ENCODE results near the gene CEP104.
A peak's percentile ranks its signal among the peaks of the same experiment; 100 is the strongest.

CEP104 gene

GRCh38 chr1:3893190-3893589 lies 36.2 kb upstream of the CEP104 start:
- DNase-seq = no peak

GRCh38 chr1:3892748-3893147 lies 35.7 kb upstream of the CEP104 start:
- DNase-seq = no peak

GRCh38 chr1:3891329-3891865 lies 34.4 kb upstream of the CEP104 start:
- DNase-seq = no peak

DNA sequence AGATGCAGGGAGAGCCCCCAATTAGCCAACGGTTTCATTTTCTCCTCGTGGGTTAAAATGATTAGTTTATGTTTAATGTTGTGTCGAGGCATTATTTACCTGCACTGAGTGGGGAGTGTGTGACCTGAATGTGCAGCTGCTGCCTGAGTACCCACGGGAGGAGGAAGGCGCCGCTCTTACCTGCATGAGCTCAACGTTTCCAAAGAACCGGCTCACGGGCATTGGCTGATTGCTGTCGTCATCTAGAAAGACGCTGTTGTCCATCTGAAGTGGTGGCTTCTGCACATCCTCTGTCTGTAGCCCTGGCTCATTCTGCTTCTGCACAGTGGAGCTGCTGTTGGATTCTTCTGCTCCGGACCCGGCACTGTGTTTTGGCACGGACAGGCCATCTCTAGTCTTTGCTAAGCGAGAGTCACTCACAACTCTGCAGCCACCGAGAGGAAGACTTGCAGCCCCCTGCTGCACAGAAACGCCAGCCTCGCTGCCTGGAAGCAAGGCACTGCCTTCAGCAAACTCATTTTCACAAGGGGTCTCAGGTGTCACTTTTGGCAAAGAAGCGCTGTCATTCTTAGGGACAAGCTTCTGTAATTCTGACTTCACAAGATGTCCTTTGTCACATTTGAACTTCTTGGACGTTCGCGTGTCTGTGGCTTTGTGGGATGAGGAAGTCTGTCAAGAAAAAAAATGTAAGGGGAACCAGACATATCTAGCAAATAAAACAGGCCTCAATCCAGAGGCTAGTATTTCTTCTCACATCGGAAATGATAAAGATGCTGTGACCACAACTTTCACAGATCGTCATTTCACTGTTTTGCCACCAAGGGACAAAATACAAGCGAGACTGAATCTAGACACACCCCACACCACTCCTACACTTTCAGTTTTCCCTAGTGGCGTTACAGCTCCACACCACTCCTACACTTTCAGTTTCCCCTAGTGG lies 33.6 kb upstream of the CEP104 start:
- no peak for DNase-seq

DNA sequence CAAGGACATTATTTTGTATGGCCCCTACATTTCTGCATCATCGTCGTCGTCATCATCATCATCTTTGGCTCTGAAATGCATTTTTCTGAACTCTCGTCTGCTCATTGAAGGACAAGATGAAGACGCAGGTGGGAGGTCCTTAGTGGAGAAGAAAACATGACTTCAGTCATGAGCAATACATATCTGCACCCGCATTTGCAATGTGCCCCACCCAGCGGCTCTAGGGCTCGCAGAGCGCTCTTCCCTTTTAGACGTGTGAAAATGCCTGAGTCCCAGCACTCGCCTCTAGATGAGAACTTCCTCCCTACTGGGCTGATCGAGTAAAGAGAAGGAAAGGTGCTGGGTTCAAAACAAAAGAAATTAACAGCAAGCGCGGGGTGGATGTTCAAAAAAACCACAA lies 32.9 kb upstream of the CEP104 start:
- DNase-seq = no peak

DNA sequence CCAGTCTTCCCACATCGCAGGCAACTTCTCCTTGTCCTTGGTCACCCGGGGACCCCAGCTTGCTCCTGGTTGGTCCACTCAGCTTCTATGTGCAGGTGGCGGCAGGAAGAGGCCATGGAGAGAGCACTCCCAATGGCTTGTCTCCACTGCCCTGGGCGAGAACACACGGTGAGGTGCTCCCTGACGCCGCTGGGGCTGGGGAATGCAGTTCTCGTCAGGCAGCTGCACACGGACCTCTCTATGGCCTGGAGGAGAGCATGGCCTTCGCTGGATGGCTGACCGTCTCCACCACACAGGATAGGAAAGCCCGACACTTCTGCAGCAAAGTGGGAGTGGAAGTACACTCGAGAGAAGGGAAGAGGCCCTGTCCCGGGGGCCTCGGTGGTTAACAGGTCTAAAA lies 31.3 kb upstream of the CEP104 start:
- no peak for DNase-seq

DNA sequence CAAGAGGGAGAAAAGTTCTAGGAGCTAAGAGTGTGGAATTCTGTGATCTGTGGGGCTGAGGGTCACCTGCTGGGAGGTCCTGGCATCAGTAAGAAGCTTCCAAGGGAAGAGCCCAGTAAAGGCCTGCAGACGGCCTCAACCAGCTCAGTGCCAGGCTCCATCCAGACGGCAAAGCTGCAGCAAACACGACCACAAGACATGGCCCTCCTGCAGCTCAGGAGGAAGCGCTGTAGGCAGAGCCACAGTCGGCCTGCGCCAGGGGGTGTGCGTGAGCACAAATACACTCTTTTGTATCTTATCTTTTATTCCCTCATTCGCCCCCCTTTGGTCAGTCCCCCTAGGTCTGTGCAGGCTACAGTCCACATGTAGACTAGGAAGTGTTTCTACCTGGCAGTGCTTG lies 29.7 kb upstream of the CEP104 start:
- DNase-seq = no peak

DNA sequence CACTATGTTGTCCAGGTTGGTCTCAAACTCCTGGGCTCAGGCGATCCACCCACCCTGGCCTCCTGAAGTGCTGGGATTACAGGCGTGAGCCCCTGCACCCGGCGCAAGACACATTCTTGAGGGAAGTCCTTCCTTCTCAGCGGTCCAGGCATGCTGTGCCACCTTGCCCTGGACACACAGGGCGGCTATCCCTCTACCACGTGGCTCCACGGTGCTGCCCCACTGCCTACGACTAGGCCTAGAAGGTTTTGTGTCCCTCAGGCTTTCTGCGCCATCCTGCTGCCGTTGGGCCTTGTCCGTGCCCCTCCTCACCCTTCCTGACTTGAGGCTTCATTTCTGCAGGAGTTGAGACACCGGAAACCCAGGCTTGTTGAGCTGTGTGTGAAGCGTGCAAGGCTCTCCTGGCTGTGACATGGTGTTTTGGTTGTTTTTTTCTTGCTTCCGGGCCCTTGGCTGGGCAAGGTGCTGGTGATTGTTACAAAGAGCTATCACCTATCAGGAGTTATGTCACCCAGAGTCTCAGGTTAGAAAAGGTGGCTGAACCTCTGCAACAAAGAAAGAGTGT lies 29.2 kb upstream of the CEP104 start:
- DNase-seq = no peak

DNA sequence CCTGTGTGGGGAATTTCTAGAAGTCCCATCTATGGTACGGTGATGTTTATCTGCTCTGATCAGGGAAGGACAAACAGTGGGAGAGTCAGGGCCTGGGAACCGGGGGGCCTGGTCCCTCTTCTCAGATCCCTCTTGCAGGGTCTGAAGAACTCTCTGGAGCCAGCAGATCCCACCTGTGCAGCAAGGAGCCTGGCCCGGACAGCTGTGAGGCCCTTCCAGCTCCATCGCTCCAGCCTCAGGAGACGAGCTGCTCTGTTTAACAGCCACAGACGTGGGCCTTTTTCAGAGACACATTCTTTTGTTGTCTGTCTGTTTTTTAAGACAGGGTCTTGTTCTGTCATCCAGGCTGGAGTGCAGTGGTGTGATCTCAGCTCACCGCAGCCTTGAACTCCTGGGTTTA lies 28.6 kb upstream of the CEP104 start:
- no peak for DNase-seq

GRCh38 chr1:3884966-3885365 lies 28.0 kb upstream of the CEP104 start:
- DNase-seq = no peak

DNA sequence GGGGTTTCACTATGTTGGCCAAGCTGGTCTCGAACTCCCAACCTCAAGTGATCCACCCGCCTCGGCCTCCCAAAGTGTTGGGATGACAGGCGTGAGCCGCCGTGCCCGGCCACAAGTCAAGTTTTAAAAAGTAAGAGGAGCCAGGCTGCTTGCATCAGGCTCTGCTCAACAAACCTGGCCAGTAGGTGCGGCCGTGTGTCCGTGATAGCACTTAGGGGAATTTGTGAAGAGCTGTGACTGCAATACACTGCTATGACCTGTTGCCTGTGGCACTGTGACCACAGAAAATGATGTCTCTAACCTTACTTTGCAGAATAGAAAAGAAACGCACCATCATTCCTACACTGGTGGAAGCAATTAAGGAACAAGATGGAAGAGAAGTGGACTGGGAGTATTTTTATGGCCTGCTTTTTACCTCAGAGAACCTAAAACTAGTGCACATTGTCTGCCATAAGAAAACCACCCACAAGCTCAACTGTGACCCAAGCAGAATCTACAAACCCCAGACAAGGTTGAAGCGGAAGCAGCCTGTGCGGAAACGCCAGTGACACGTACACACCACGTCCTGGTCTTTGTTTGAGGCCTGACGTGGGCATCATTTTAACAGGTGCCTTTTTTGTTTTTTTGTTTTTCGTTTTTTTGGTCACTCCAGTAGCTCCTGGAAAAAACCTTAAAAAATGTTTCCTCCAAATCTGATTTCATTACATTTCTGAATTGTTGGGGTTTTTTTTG lies 26.3 kb upstream of the CEP104 start:
- no peak for DNase-seq

GRCh38 chr1:3881193-3881480 lies 24.1 kb upstream of the CEP104 start:
- no peak for DNase-seq

- DNase-seq = no peak
Measured at GRCh38 chr1:3880429-3881192, 23.6 kb upstream of the CEP104 start.

DNA sequence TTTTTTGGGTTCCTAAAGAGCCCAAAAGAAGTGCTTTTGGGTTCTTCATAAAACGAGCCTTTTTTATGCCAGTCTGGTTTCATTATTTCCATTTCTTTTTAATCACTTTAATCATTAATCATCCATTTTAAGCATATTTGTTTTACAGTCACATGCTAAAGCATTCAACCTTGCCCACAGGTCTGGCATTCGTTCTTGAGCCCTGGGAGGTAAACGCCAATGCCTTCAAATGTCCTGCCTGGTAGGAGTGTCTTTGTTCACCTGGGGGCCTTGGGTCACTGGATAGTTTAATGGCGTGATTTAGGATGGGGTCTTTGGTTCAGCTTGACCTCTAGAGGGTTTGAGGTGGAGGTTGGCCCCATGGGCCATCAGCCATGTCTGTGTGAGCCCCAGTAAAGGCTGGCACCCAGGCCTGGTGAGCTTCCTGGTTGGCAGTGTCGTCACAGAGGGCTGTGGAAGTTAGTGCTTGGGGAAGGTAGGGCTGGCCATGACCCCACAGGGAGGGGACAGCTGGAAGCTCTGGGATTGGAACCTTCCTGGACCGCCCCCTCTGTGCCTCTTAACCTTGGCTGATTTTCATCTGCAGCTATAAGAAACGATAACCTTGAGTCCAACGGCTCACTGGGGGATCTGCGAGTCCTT lies 22.9 kb upstream of the CEP104 start:
- DNase-seq = no peak

GRCh38 chr1:3879099-3879498 lies 22.1 kb upstream of the CEP104 start:
- no peak for DNase-seq

GRCh38 chr1:3876716-3877115 lies 19.7 kb upstream of the CEP104 start:
- no peak for DNase-seq

DNA sequence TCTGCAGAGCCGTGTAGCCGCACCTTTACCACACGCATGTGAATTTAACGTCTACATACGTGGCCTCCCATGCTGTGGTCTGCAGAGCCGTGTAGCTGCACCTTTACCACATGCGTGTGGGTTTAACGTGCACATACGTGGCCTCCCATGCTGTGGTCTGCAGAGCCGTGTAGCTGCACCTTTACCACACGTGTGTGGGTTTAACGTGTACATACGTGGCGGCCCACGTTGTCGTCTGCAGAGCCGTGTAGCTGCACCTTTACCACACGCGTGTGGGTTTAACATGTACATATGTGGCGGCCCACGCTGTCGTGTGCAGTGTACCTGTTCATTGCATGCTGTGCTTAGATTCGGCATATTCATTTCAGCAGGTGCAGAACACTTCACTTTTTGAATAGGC lies 17.7 kb upstream of the CEP104 start:
- DNase-seq = no peak

- no peak for DNase-seq
Measured at GRCh38 chr1:3872546-3872945, 15.5 kb upstream of the CEP104 start.

- DNase-seq = no peak
Measured at GRCh38 chr1:3871451-3871805, 14.4 kb upstream of the CEP104 start.

GRCh38 chr1:3869751-3870301 lies 12.8 kb upstream of the CEP104 start:
- DNase-seq = peak; percentile 86

- DNase-seq = no peak
Measured at GRCh38 chr1:3868464-3869006, 11.5 kb upstream of the CEP104 start.

GRCh38 chr1:3865606-3866160 lies 8.7 kb upstream of the CEP104 start:
- peak; percentile 55 for DNase-seq

Data from NCI-H82 (cell line).